HEK293 (cell line): ENCODE measurements around the gene POLR3A.
A peak's percentile ranks its signal among the peaks of the same experiment; 100 is the strongest.

Source experiments
- CTCF ChIA-PET: fragments of 350-600 bp; formaldehyde crosslinking; extraction: SDS; loops from one replicate; lab custom pipeline; 2021; ENCODE audit warnings: antibody characterized with exemption; lab: Yijun Ruan, JAX
- POLR2A ChIA-PET: fragments of 300-600 bp; formaldehyde crosslinking; extraction: SDS; loops from one replicate; lab custom pipeline; 2020; ENCODE audit warnings: antibody characterized with exemption, inconsistent platforms; lab: Yijun Ruan, JAX
- H3K27ac ChIP-seq: fragments of 200-500 bp; sonication (Bioruptor generic); 2 replicates; pipeline ENCODE4 v1.5.1; 2014; ENCODE audit warnings: low read depth, low read length, control low read depth, inconsistent platforms; ENCODE audit errors: extremely low read depth
- H3K36me3 ChIP-seq, 2 experiments: fragments of 200-500 bp in 1 of 2; sonication (Bioruptor generic) in 1 of 2; 1 replicate in 1 of 2; 2 replicates in 1 of 2; pipeline ENCODE4 v1.5.1; 2014 to 2017; ENCODE audit warnings: inconsistent platforms in 2 of 2, low read length in 2 of 2; ENCODE audit not compliant: control insufficient read depth in 2 of 2, insufficient read depth in 1 of 2
- H3K4me1 ChIP-seq: fragments of 200-500 bp; sonication (Bioruptor generic); 2 replicates; pipeline ENCODE4 v1.5.1; 2014; ENCODE audit warnings: mild to moderate bottlenecking, low read length, inconsistent platforms; ENCODE audit not compliant: control insufficient read depth, insufficient read depth
- H3K4me3 ChIP-seq: 2 replicates; pipeline ENCODE4 v1.5.1; 2011; ENCODE audit warnings: low read depth, mild to moderate bottlenecking, control low read depth, low read length, moderate library complexity
- H3K9me3 ChIP-seq: fragments of 200-500 bp; sonication (Bioruptor generic); 2 replicates; pipeline ENCODE4 v1.5.1; 2014; ENCODE audit warnings: low read depth, low read length, inconsistent platforms; ENCODE audit not compliant: control insufficient read depth, insufficient read depth
- BCL11A ChIP-seq: fragments of 450-650 bp; formaldehyde crosslinking; IDR thresholded peaks from 2 replicates; pipeline ENCODE4 v1.5.1; 2016; ENCODE audit warnings: low read depth, missing biosample characterization, missing genetic modification characterization
- CTCF ChIP-seq: fragments of 450-650 bp; formaldehyde crosslinking; IDR thresholded peaks from 2 replicates; pipeline ENCODE4 v1.5.1; 2016; ENCODE audit warnings: missing biosample characterization, missing genetic modification characterization
- ELK4 ChIP-seq: IDR thresholded peaks from 2 replicates; pipeline ENCODE4 v1.6.1; 2011; ENCODE audit warnings: mild to moderate bottlenecking, low read depth, low read length, borderline replicate concordance
- HOXA7 ChIP-seq: sonication (generic); formaldehyde crosslinking; IDR thresholded peaks from 2 replicates; pipeline ENCODE4 v1.8.1; 2022; ENCODE audit warnings: missing genetic modification reagents, borderline replicate concordance
- OSR2 ChIP-seq: fragments of 450-650 bp; formaldehyde crosslinking; IDR thresholded peaks from 2 replicates; pipeline ENCODE4 v1.5.1; 2016; ENCODE audit warnings: missing biosample characterization, missing genetic modification characterization
- SP7 ChIP-seq: fragments of 450-650 bp; formaldehyde crosslinking; IDR thresholded peaks from 2 replicates; pipeline ENCODE4 v1.5.1; 2016; ENCODE audit warnings: missing biosample characterization, missing genetic modification characterization
- ZBTB20 ChIP-seq: fragments of 450-650 bp; formaldehyde crosslinking; IDR thresholded peaks from 2 replicates; pipeline ENCODE4 v1.5.1; 2016; ENCODE audit warnings: missing biosample characterization, missing genetic modification characterization
- ZNF175 ChIP-seq: fragments of 450-650 bp; formaldehyde crosslinking; IDR thresholded peaks from 2 replicates; pipeline ENCODE4 v1.5.1; 2016; ENCODE audit warnings: missing biosample characterization, missing genetic modification characterization
- ZNF2 ChIP-seq: fragments of 450-650 bp; formaldehyde crosslinking; IDR thresholded peaks from 2 replicates; pipeline ENCODE4 v1.5.1; 2016; ENCODE audit warnings: missing biosample characterization, missing genetic modification characterization
- ZNF223 ChIP-seq: fragments of 450-650 bp; formaldehyde crosslinking; IDR thresholded peaks from 2 replicates; pipeline ENCODE4 v1.5.1; 2016; ENCODE audit warnings: missing biosample characterization, missing genetic modification characterization
- ZNF239 ChIP-seq: fragments of 450-650 bp; formaldehyde crosslinking; IDR thresholded peaks from 2 replicates; pipeline ENCODE4 v1.5.1; 2016; ENCODE audit warnings: missing biosample characterization, missing genetic modification characterization
- ZNF350 ChIP-seq: fragments of 450-650 bp; formaldehyde crosslinking; IDR thresholded peaks from 2 replicates; pipeline ENCODE4 v1.5.0; 2017; ENCODE audit warnings: missing biosample characterization, mild to moderate bottlenecking, missing genetic modification characterization
- ZNF548 ChIP-seq: fragments of 450-650 bp; formaldehyde crosslinking; IDR thresholded peaks from 2 replicates; pipeline ENCODE4 v1.5.1; 2016; ENCODE audit warnings: missing biosample characterization, missing genetic modification characterization
- ZNF600 ChIP-seq: fragments of 450-650 bp; formaldehyde crosslinking; IDR thresholded peaks from 2 replicates; pipeline ENCODE4 v1.5.1; 2016; ENCODE audit warnings: missing biosample characterization, missing genetic modification characterization
- ZNF639 ChIP-seq: fragments of 450-650 bp; formaldehyde crosslinking; IDR thresholded peaks from 2 replicates; pipeline ENCODE4 v1.5.1; 2016; ENCODE audit warnings: missing biosample characterization, missing genetic modification characterization
- TF ChIP-seq, protein P1 (sequence below): fragments of 450-650 bp; formaldehyde crosslinking; IDR thresholded peaks from 2 replicates; pipeline ENCODE4 v1.5.1; 2016; ENCODE audit warnings: missing biosample characterization, missing genetic modification characterization, borderline replicate concordance
- TF ChIP-seq, protein P2 (sequence below): fragments of 450-650 bp; formaldehyde crosslinking; IDR thresholded peaks from 2 replicates; pipeline ENCODE4 v1.5.1; 2017; ENCODE audit warnings: missing biosample characterization, missing genetic modification characterization

The POLR3A gene

DNA sequence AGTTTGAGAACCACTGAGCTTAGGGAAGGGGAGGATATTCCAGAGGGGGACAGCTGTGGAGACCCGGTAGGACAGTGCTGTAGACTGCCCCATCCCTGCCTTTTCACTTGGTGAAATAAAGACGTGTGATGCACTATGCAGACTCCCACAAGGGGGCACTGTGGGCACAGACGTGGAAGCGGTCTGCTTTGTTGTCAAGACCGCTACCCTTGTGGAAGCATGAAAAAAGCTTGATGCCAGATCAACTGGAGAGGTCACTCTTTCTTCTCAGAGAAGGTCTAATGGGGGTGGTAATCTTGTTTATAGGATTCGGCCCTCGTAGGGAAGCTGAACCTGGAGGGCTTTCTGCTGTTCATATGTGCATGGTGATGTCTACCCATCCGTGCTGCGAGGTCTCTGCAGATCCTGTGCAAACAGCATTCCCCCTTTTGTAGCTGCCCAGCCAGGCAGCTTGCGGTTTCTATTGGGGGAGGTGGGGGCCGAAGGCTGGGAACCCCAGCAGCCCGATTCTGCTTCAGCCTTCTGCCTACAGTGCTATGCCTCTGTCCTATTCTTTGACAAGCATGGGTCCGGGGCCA, 18.1 kb upstream of the POLR3A start (continued):
- TF ChIP-seq ZNF639 (tag by site-specific recombination) = no peak
- TF ChIP-seq ZNF600 (tag by site-specific recombination) = peak; percentile 32; the same call in 1 of the 2 replicates
- TF ChIP-seq ZNF2 (tag by site-specific recombination) = peak; percentile 81; the same call in 1 of the 2 replicates
- TF ChIP-seq ZNF548 (tag by site-specific recombination) = no peak
- no peak for TF ChIP-seq ZNF239 (tag by site-specific recombination)
- peak; percentile 92 for TF ChIP-seq CTCF (tag by site-specific recombination)
- TF ChIP-seq ZNF223 (tag by site-specific recombination) = no peak

GRCh38 chr10:78046711-78047269, 17.5 kb upstream of the POLR3A start:
- no peak overlapping the region for H3K4me3 ChIP-seq
- peak; percentile 56; the same call in 1 of the 2 replicates for TF ChIP-seq ZBTB20 (tag by site-specific recombination)
- TF ChIP-seq ZNF175 (tag by site-specific recombination) = no peak
- TF ChIP-seq OSR2 (tag by site-specific recombination) = peak; percentile 64
- peak; percentile 48; the same call in 1 of the 2 replicates for TF ChIP-seq BCL11A
- TF ChIP-seq, all 188 proteins: peak for 3
- Histone ChIP-seq H3K9me3 (no peaks in the 10 kb centered on the region), H3K4me1 (no peaks in the 10 kb centered on the region), H3K27ac (no peak overlapping the region), H3K36me3 (peaks cover 0 to 27% of the 10 kb centered on the region in 2 experiments; a peak in 1 of 3 replicates)
- POLR2A ChIA-PET = interaction anchor here (0.7 kb wide), 1 partner anchor 12 kb away, joined by 3 read pairs; no protein-coding TSS in a partner anchor
- CTCF ChIA-PET = interaction anchor here (0.5 to 5.9 kb wide), 51 partner anchors 9 to 1156 kb away, joined by 3 to 73 read pairs (median 5); no protein-coding TSS in a partner anchor

GRCh38 chr10:78045856-78046255, 16.5 kb upstream of the POLR3A start:
- TF ChIP-seq ELK4 = no peak
- no peak for TF ChIP-seq HOXA7 (CRISPR knock-in tag)
- TF ChIP-seq, protein P1, sequence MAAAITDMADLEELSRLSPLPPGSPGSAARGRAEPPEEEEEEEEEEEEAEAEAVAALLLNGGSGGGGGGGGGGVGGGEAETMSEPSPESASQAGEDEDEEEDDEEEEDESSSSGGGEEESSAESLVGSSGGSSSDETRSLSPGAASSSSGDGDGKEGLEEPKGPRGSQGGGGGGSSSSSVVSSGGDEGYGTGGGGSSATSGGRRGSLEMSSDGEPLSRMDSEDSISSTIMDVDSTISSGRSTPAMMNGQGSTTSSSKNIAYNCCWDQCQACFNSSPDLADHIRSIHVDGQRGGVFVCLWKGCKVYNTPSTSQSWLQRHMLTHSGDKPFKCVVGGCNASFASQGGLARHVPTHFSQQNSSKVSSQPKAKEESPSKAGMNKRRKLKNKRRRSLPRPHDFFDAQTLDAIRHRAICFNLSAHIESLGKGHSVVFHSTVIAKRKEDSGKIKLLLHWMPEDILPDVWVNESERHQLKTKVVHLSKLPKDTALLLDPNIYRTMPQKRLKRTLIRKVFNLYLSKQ (tag by site-specific recombination) = no peak
- TF ChIP-seq, protein P2, sequence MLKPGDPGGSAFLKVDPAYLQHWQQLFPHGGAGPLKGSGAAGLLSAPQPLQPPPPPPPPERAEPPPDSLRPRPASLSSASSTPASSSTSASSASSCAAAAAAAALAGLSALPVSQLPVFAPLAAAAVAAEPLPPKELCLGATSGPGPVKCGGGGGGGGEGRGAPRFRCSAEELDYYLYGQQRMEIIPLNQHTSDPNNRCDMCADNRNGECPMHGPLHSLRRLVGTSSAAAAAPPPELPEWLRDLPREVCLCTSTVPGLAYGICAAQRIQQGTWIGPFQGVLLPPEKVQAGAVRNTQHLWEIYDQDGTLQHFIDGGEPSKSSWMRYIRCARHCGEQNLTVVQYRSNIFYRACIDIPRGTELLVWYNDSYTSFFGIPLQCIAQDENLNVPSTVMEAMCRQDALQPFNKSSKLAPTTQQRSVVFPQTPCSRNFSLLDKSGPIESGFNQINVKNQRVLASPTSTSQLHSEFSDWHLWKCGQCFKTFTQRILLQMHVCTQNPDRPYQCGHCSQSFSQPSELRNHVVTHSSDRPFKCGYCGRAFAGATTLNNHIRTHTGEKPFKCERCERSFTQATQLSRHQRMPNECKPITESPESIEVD (tag by site-specific recombination) = no peak
- no peak for TF ChIP-seq ZNF350 (tag by site-specific recombination)
- TF ChIP-seq SP7 (tag by site-specific recombination) = no peak
- TF ChIP-seq, all 188 proteins: peak for 0
- Histone ChIP-seq H3K4me3 (no peak overlapping the region), H3K9me3 (no peaks in the 10 kb centered on the region), H3K27ac (no peak overlapping the region), H3K4me1 (no peaks in the 10 kb centered on the region), H3K36me3 (peaks cover 8 to 36% of the 10 kb centered on the region in 2 experiments)
- CTCF ChIA-PET = interaction anchor here (0.6 to 5.9 kb wide), 10 partner anchors 8 to 1299 kb away, joined by 3 to 73 read pairs (median 4); no protein-coding TSS in a partner anchor
- POLR2A ChIA-PET = interaction anchor here (0.7 kb wide), 1 partner anchor 33 kb away, joined by 3 read pairs; no protein-coding TSS in a partner anchor
